HG03135 (cell line): ENCODE measurements around the gene SUV39H1.

ENCODE experiments used
- ATAC-seq: cut with Tn5 transposase; IDR thresholded peaks from one replicate; pipeline ENCODE4 v1.9.1; 2021; ENCODE audit warnings: mild to moderate bottlenecking, moderate library complexity; ENCODE audit not compliant: unreplicated experiment

SUV39H1 gene

DNA sequence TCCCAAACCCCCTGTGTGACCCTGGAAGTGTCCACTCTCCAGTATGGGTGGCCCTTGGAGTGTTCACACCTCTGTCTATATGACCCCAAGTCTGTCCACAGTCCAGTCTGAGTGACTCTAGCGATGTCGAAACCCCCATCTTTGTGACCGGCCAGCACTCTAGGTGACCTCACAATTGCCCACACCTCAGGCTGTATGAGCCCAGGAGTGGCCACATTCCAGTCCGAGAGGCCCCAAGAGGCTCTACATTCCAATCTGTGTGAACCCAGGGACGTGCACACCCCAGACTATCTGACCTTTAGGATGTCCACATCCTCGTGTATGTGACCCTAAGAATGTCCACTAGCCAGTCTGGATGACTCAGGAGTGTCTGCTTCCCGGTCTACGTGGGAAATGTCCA lies 57.7 kb downstream of the SUV39H1 start:
- no peak for ATAC-seq
